Sigmoid colon (tissue), 4 donors: ENCODE measurements around the gene CNPY4.

ENCODE experiments used
- EP300 ChIP-seq, 4 donors: sonication (generic); formaldehyde crosslinking; IDR thresholded peaks; one replicate each; pipeline ENCODE4 v1.6.1; 2017; ENCODE audit warnings: antibody characterized with exemption in 4 of 4
- POLR2A ChIP-seq, 2 donors: fragments of 450-650 bp; IDR thresholded peaks; one replicate each; pipeline ENCODE4 v1.6.1; 2016; ENCODE audit warnings: antibody characterized with exemption in 2 of 2, mild to moderate bottlenecking in 2 of 2, moderate library complexity in 2 of 2
- TF ChIP-seq, protein P1 (sequence below), 4 experiments: fragments of 450-650 bp in 3 of 4; fragments of 200-600 bp in 1 of 4; IDR thresholded peaks; one replicate each; pipeline ENCODE4 v1.5.1; 2016 to 2019; ENCODE audit warnings: antibody characterized with exemption in 4 of 4, mild to moderate bottlenecking in 3 of 4, moderate library complexity in 2 of 4

DNA sequence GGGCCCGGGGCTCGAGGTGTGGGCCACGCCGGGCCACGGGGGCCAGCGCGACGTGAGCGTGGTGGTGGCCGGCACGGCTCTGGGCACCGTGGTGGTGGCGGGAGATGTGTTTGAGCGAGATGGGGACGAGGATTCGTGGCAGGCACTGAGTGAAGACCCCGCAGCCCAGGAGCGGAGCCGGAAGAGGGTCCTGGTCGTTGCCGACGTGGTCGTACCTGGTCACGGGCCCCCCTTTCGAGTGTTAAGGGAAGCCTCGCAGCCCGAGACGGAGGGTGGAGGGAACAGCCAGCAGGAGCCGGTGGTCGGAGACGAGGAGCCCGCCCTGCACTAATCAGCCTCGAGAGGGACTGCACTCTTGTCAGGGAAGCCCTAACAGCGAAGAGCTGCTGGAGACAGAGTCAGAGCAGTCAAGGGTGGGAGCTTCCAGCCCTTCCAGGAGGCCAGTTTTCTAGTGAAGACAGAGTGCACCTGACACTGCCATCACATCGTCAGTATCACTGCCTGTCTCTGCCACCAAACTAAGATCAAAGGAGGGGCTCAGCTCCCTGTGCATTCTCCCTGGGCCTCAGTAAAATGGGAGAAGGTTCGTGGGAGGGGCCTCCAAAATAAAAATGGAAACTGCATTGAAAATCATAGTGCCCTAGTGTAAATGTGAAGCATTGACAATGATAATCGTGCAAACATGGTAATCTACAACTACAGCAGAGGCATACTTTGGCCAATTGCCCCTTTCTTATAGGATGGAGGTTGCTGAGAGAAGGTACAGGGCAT is 8.6 kb downstream of the CNPY4 start:
- TF ChIP-seq, protein P1, sequence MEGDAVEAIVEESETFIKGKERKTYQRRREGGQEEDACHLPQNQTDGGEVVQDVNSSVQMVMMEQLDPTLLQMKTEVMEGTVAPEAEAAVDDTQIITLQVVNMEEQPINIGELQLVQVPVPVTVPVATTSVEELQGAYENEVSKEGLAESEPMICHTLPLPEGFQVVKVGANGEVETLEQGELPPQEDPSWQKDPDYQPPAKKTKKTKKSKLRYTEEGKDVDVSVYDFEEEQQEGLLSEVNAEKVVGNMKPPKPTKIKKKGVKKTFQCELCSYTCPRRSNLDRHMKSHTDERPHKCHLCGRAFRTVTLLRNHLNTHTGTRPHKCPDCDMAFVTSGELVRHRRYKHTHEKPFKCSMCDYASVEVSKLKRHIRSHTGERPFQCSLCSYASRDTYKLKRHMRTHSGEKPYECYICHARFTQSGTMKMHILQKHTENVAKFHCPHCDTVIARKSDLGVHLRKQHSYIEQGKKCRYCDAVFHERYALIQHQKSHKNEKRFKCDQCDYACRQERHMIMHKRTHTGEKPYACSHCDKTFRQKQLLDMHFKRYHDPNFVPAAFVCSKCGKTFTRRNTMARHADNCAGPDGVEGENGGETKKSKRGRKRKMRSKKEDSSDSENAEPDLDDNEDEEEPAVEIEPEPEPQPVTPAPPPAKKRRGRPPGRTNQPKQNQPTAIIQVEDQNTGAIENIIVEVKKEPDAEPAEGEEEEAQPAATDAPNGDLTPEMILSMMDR (IDR thresholded peaks at IDR 0.05), result no peak
- TF ChIP-seq POLR2A (IDR thresholded peaks at IDR 0.05) (no peak), EP300 (IDR thresholded peaks at IDR 0.05) (no peak)
